ENCODE data around the gene IFT88.

IFT88 gene

GRCh38 chr13:20718958-20719566 lies 152.1 kb downstream of the IFT88 start:
- Histone ChIP-seq H3K27ac (no peak overlapping the region), H3K4me1 (ENCODE audit: control insufficient read depth in 1 of 2, insufficient read depth in 1 of 2, low read depth in 1 of 2, low read length in 1 of 2) (peaks cover 0 to 7% of the 10 kb centered on the region in 2 experiments), H3K27me3 (peaks cover 55% of the 10 kb centered on the region), H3K4me3 (ENCODE audit: low read depth in 1 of 2, low read length in 1 of 2) (no peak overlapping the region), H3K36me3 (no peaks in the 10 kb centered on the region), H3K9me3 (no peaks in the 10 kb centered on the region)
- TF ChIP-seq CTCF (IDR thresholded peaks at IDR 0.05), result no peak

- Histone ChIP-seq H3K36me3 (no peaks in the 10 kb centered on the region), H3K4me1 (ENCODE audit: control insufficient read depth in 1 of 2, insufficient read depth in 1 of 2, low read depth in 1 of 2, low read length in 1 of 2) (peaks cover 0 to 7% of the 10 kb centered on the region in 2 experiments)
- TF ChIP-seq CTCF (IDR thresholded peaks at IDR 0.05), result no peak
These were observed 152.8 kb downstream of the IFT88 start for GRCh38 chr13:20719783-20720182.

GRCh38 chr13:20720499-20720898 lies 153.5 kb downstream of the IFT88 start:
- Histone ChIP-seq H3K27ac (no peak overlapping the region), H3K4me1 (ENCODE audit: control insufficient read depth in 1 of 2, insufficient read depth in 1 of 2, low read depth in 1 of 2, low read length in 1 of 2) (peaks cover 0 to 7% of the 10 kb centered on the region in 2 experiments), H3K9me3 (no peaks in the 10 kb centered on the region), H3K4me3 (ENCODE audit: low read depth in 1 of 2, low read length in 1 of 2) (no peak overlapping the region), H3K27me3 (peaks cover 43% of the 10 kb centered on the region), H3K36me3 (no peaks in the 10 kb centered on the region)
- no peak for TF ChIP-seq CTCF (IDR thresholded peaks at IDR 0.05)

More at GRCh38 chr13:20719783-20720182, 152.8 kb downstream of the IFT88 start:
- H3K9me3 ChIP-seq, result no peaks in the 10 kb centered on the region
- H3K27ac ChIP-seq, result no peak overlapping the region
- peaks cover 48% of the 10 kb centered on the region for H3K27me3 ChIP-seq
- H3K4me3 ChIP-seq (ENCODE audit: low read depth in 1 of 2, low read length in 1 of 2), result no peak overlapping the region

GRCh38 chr13:20721058-20721453 lies 154.1 kb downstream of the IFT88 start:
- Histone ChIP-seq H3K36me3 (no peaks in the 10 kb centered on the region), H3K27me3 (peaks cover 43% of the 10 kb centered on the region), H3K4me3 (ENCODE audit: low read depth in 1 of 2, low read length in 1 of 2) (no peak overlapping the region), H3K9me3 (no peaks in the 10 kb centered on the region), H3K27ac (no peak overlapping the region), H3K4me1 (ENCODE audit: control insufficient read depth in 1 of 2, insufficient read depth in 1 of 2, low read depth in 1 of 2, low read length in 1 of 2) (peaks cover 0 to 7% of the 10 kb centered on the region in 2 experiments)
- TF ChIP-seq CTCF (IDR thresholded peaks at IDR 0.05), result no peak

- no peak for TF ChIP-seq CTCF (IDR thresholded peaks at IDR 0.05)
- no peak overlapping the region for H3K4me3 ChIP-seq (ENCODE audit: low read depth in 1 of 2, low read length in 1 of 2)
- no peak overlapping the region for H3K27ac ChIP-seq
- no peaks in the 10 kb centered on the region for H3K9me3 ChIP-seq
- H3K4me1 ChIP-seq (ENCODE audit: control insufficient read depth in 1 of 2, insufficient read depth in 1 of 2, low read depth in 1 of 2, low read length in 1 of 2), result peaks cover 0 to 7% of the 10 kb centered on the region in 2 experiments
- no peaks in the 10 kb centered on the region for H3K36me3 ChIP-seq
- H3K27me3 ChIP-seq, result peaks cover 43% of the 10 kb centered on the region
These were observed 154.7 kb downstream of the IFT88 start for GRCh38 chr13:20721454-20722357.
